Measurements from ENCODE around the gene HDAC4. TPM values are rescaled to one million over a fixed set of nuclear protein-coding genes. Genes with fewer than 3 reads are reported as not detected.

The HDAC4 gene
- total RNA-seq, 1 experiment from 2014 or later = 32.0 TPM

- no peak overlapping the region for H3K4me2 ChIP-seq (ENCODE audit: insufficient read depth, insufficient read length, low read length)
- Mint-ChIP-seq H3K4me3 (no peak overlapping the region), H3K27ac (peak overlapping the region in 2 of 3 experiments; percentile 55 to 63; a peak in 3 of 7 replicates), H3K9me3 (no peaks in the 10 kb centered on the region), H3K27me3 (ENCODE audit: low read depth) (no peaks in the 10 kb centered on the region; the same call in 1 of the 2 replicates), H3K4me1 (peaks cover 38 to 45% of the 10 kb centered on the region in 2 experiments), H3K36me3 (ENCODE audit: insufficient read depth in 1 of 3, low read depth in 3 of 3) (peaks cover 0 to 2% (median 0%) of the 10 kb centered on the region in 3 experiments; a peak in 1 of 7 replicates)
- H3K56ac ChIP-seq (ENCODE audit: insufficient read length, low read depth, low read length) = no peak overlapping the region
- H4K8ac ChIP-seq (replicated peaks; ENCODE audit: insufficient read length, low read depth, low read length) = no peak overlapping the region
- no peak overlapping the region for H2BK5ac ChIP-seq (ENCODE audit: insufficient read length, low read length)
- no peak overlapping the region for H2AFZ ChIP-seq (ENCODE audit: low read length)
- H3K18ac ChIP-seq (ENCODE audit: insufficient read length, low read depth, low read length) = no peak overlapping the region
- no peak overlapping the region for H3K9ac ChIP-seq (ENCODE audit: extremely low read depth, insufficient read length, low read length)
- no peak overlapping the region for H4K91ac ChIP-seq (ENCODE audit: insufficient read length, low read depth, low read length)
- no peak for DNase-seq
- H3K79me1 ChIP-seq (ENCODE audit: insufficient read depth, low read depth, low read length, poor library complexity, severe bottlenecking) = no peaks in the 10 kb centered on the region
- no peak overlapping the region for H3K14ac ChIP-seq (ENCODE audit: insufficient read depth, low read length)
- no peak overlapping the region for H3K23ac ChIP-seq (ENCODE audit: insufficient read length, low read depth, low read length)
- no peak overlapping the region for H3K4ac ChIP-seq (ENCODE audit: low read depth, low read length)
- H3K27me3 ChIP-seq (ENCODE audit: insufficient read depth, low read length) = no peaks in the 10 kb centered on the region
- H2BK15ac ChIP-seq (ENCODE audit: low read depth, low read length) = no peak overlapping the region
- H2AK5ac ChIP-seq (ENCODE audit: insufficient read length, low read length) = no peak overlapping the region
- WGBS (ENCODE audit: extremely low coverage, insufficient read length, low lambda C conversion rate) = no CpG with 5 or more reads among the region's 16 CpGs
- H3T11ph ChIP-seq (ENCODE audit: low read length) = no peak overlapping the region
- no peaks in the 10 kb centered on the region for H3K23me2 ChIP-seq (ENCODE audit: insufficient read length, low read depth, low read length, poor library complexity, severe bottlenecking)
- H4K20me1 ChIP-seq (ENCODE audit: control insufficient read depth, insufficient read depth, insufficient read length) = peaks cover 2% of the 10 kb centered on the region
- H3K79me2 ChIP-seq (ENCODE audit: insufficient read depth, low read length) = peaks cover 5% of the 10 kb centered on the region; the same call in 1 of the 2 replicates
- H3K9me3 ChIP-seq (ENCODE audit: control insufficient read depth, low read depth, low read length) = no peaks in the 10 kb centered on the region
- no peak overlapping the region for H4K5ac ChIP-seq (ENCODE audit: insufficient read length, low read depth, low read length)
- H2BK12ac ChIP-seq (ENCODE audit: insufficient read length, low read depth, low read length) = no peak overlapping the region
- no peak overlapping the region for H2BK120ac ChIP-seq (ENCODE audit: low read depth, low read length, poor library complexity, severe bottlenecking)
- no peak for TF ChIP-seq CTCF (conservative IDR thresholded peaks at IDR 0.05)
- H3K27ac ChIP-seq (ENCODE audit: insufficient read length, low read depth, low read length) = no peak overlapping the region
- H2BK20ac ChIP-seq (ENCODE audit: low read depth, low read length, poor library complexity, severe bottlenecking) = no peak overlapping the region
- H3K4me1 ChIP-seq (ENCODE audit: insufficient read depth, low read length) = no peaks in the 10 kb centered on the region
Observed at GRCh38 chr2:239302083-239302807, 98.6 kb downstream of the HDAC4 start.
